ENCODE data around the gene ACVR1B.
A peak's percentile ranks its signal among the peaks of the same experiment; 100 is the strongest.

ACVR1B gene

GRCh38 chr12:51961834-51962233, 10.3 kb downstream of the ACVR1B start:
- no peak for DNase-seq (ENCODE audit: low read depth)
- H3K4me3 ChIP-seq (ENCODE audit: low read depth, low read length), result no peak overlapping the region
- no peak for TF ChIP-seq POLR2A (IDR thresholded peaks at IDR 0.05; ENCODE audit: extremely low read depth, insufficient read length)
- TF ChIP-seq, protein P1, sequence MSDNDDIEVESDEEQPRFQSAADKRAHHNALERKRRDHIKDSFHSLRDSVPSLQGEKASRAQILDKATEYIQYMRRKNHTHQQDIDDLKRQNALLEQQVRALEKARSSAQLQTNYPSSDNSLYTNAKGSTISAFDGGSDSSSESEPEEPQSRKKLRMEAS (IDR thresholded peaks at IDR 0.05; ENCODE audit: low read depth, low read length), result no peak
- TF ChIP-seq, protein P2, sequence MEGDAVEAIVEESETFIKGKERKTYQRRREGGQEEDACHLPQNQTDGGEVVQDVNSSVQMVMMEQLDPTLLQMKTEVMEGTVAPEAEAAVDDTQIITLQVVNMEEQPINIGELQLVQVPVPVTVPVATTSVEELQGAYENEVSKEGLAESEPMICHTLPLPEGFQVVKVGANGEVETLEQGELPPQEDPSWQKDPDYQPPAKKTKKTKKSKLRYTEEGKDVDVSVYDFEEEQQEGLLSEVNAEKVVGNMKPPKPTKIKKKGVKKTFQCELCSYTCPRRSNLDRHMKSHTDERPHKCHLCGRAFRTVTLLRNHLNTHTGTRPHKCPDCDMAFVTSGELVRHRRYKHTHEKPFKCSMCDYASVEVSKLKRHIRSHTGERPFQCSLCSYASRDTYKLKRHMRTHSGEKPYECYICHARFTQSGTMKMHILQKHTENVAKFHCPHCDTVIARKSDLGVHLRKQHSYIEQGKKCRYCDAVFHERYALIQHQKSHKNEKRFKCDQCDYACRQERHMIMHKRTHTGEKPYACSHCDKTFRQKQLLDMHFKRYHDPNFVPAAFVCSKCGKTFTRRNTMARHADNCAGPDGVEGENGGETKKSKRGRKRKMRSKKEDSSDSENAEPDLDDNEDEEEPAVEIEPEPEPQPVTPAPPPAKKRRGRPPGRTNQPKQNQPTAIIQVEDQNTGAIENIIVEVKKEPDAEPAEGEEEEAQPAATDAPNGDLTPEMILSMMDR (IDR thresholded peaks at IDR 0.05; ENCODE audit: low read depth, low read length), result no peak
- TF ChIP-seq MYC (IDR thresholded peaks at IDR 0.05; ENCODE audit: low read depth, low read length), result no peak

GRCh38 chr12:51962737-51963136, 11.2 kb downstream of the ACVR1B start:
- TF ChIP-seq, protein P2 (IDR thresholded peaks at IDR 0.05; ENCODE audit: low read depth, low read length), result no peak
- TF ChIP-seq POLR2A (IDR thresholded peaks at IDR 0.05; ENCODE audit: extremely low read depth, insufficient read length) (no peak), MYC (IDR thresholded peaks at IDR 0.05; ENCODE audit: low read depth, low read length) (no peak)
- TF ChIP-seq, protein P1 (IDR thresholded peaks at IDR 0.05; ENCODE audit: low read depth, low read length), result no peak
- H3K4me3 ChIP-seq (ENCODE audit: low read depth, low read length), result no peak overlapping the region
- DNase-seq (ENCODE audit: low read depth), result no peak

- DNase-seq (ENCODE audit: low read depth), result no peak
- no peak for TF ChIP-seq POLR2A (IDR thresholded peaks at IDR 0.05; ENCODE audit: extremely low read depth, insufficient read length)
- no peak for TF ChIP-seq MYC (IDR thresholded peaks at IDR 0.05; ENCODE audit: low read depth, low read length)
- TF ChIP-seq, protein P1 (IDR thresholded peaks at IDR 0.05; ENCODE audit: low read depth, low read length), result no peak
- TF ChIP-seq, protein P2 (IDR thresholded peaks at IDR 0.05; ENCODE audit: low read depth, low read length), result no peak
- H3K4me3 ChIP-seq (ENCODE audit: low read depth, low read length), result no peak overlapping the region
Observed at GRCh38 chr12:51963477-51963876, 12.0 kb downstream of the ACVR1B start.

GRCh38 chr12:51969643-51970042, 18.1 kb downstream of the ACVR1B start:
- TF ChIP-seq, protein P2 (IDR thresholded peaks at IDR 0.05; ENCODE audit: low read depth, low read length), result no peak
- TF ChIP-seq POLR2A (IDR thresholded peaks at IDR 0.05; ENCODE audit: extremely low read depth, insufficient read length) (no peak), MYC (IDR thresholded peaks at IDR 0.05; ENCODE audit: low read depth, low read length) (no peak)
- TF ChIP-seq, protein P1 (IDR thresholded peaks at IDR 0.05; ENCODE audit: low read depth, low read length), result no peak
- no peak overlapping the region for H3K4me3 ChIP-seq (ENCODE audit: low read depth, low read length)
- DNase-seq (ENCODE audit: low read depth), result no peak

GRCh38 chr12:51970904-51971646, 19.6 kb downstream of the ACVR1B start:
- H3K4me3 ChIP-seq (ENCODE audit: low read depth, low read length), result no peak overlapping the region
- TF ChIP-seq, protein P1 (IDR thresholded peaks at IDR 0.05; ENCODE audit: low read depth, low read length), result no peak
- TF ChIP-seq, protein P2 (IDR thresholded peaks at IDR 0.05; ENCODE audit: low read depth, low read length), result peak; percentile 83
- DNase-seq (ENCODE audit: low read depth), result peak; percentile 61
